ENCODE measurements around the gene PSMG4.

PSMG4 gene

GRCh38 chr6:3236005-3236404, 22.7 kb upstream of the PSMG4 start:
- Histone ChIP-seq H3K9me3 (ENCODE audit: control insufficient read depth, insufficient read depth, low read depth, low read length) (no peaks in the 10 kb centered on the region), H3K36me3 (ENCODE audit: control insufficient read depth in 2 of 2, insufficient read depth in 1 of 2, low read length in 2 of 2) (no peaks in the 10 kb centered on the region), H3K4me1 (ENCODE audit: control insufficient read depth, insufficient read depth, low read length) (no peaks in the 10 kb centered on the region), H3K4me3 (ENCODE audit: low read depth, low read length) (no peak overlapping the region), H3K27ac (ENCODE audit: extremely low read depth, low read depth, low read length) (no peak overlapping the region)
- ChIA-PET CTCF (interaction anchor here (6.1 kb wide), 1 partner anchor 14 kb away, joined by 72 read pairs; no protein-coding TSS in a partner anchor), POLR2A (interaction anchor here (1.9 kb wide), 1 partner anchor 9 kb away, joined by 7 read pairs; no protein-coding TSS in a partner anchor)
- TF ChIP-seq ZNF266 (tag by site-specific recombination; IDR thresholded peaks at IDR 0.05; ENCODE audit: low read depth) (no peak), ZNF24 (tag by site-specific recombination; IDR thresholded peaks at IDR 0.05) (no peak), ZBTB10 (tag by site-specific recombination; IDR thresholded peaks at IDR 0.05) (no peak), ZNF558 (tag by site-specific recombination; IDR thresholded peaks at IDR 0.05) (no peak), ZBTB11 (tag by site-specific recombination; conservative IDR thresholded peaks at IDR 0.05; ENCODE audit: low read depth) (no peak), ZNF174 (tag by site-specific recombination; IDR thresholded peaks at IDR 0.05) (no peak), ZNF324 (tag by site-specific recombination; IDR thresholded peaks at IDR 0.05) (no peak), ZNF549 (tag by site-specific recombination; IDR thresholded peaks at IDR 0.05) (no peak), ZNF138 (tag by site-specific recombination; IDR thresholded peaks at IDR 0.05; ENCODE audit: borderline replicate concordance) (no peak), ZNF629 (tag by site-specific recombination; IDR thresholded peaks at IDR 0.05) (no peak), ZNF488 (tag by site-specific recombination; IDR thresholded peaks at IDR 0.05) (no peak), ZBTB7A (tag by site-specific recombination; IDR thresholded peaks at IDR 0.05; ENCODE audit: low read depth) (no peak), ZNF776 (tag by site-specific recombination; IDR thresholded peaks at IDR 0.05; ENCODE audit: borderline replicate concordance) (no peak), CTCF (tag by site-specific recombination; IDR thresholded peaks at IDR 0.05) (no peak), ZNF514 (tag by site-specific recombination; IDR thresholded peaks at IDR 0.05) (no peak), ZNF433 (tag by site-specific recombination; IDR thresholded peaks at IDR 0.05; ENCODE audit: low read depth) (no peak), ZNF521 (tag by site-specific recombination; IDR thresholded peaks at IDR 0.05) (no peak)

All from HEK293 (cell line).